ENCODE data around the gene ROBO1. TPM values are rescaled to one million over a fixed set of nuclear protein-coding genes. Genes with fewer than 3 reads are reported as not detected.

ROBO1 gene
- total RNA-seq, 2 experiments from 2014 or later: 3.0 to 3.1 TPM

DNA sequence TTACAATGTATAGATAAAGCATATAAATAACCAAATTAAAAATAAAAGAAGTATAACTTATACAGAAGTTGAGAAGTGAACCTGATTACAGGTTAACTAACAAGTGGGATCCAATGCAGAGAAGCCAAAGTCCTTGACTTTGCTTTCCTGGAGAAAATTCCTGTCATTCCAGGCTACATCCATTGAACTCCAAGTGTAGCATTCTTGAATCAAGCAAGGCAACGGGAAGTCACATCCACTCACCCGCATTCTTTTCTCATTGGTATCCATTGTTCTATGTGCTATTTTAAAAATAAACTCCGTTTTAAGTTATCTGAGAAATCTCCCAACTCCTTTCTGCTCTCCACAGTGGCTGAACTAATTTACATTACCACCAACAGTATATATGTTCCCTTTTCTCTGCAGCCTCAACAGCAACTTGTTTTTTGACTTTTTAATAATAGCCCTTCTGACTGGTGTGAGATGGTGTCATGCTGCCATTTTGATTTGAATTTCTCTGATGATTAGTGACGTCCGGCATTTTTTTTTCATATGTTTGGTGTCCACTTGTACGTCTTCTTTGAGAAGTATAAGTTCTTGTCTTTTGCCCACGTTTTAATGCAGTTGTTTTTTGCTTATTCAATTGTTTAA lies 534.3 kb downstream of the ROBO1 start:
- POLR2A ChIA-PET: no interaction called here
- no peaks in the 10 kb centered on the region for H3K4me1 Mint-ChIP-seq (ENCODE audit: low read depth)
- ATAC-seq (no peak), DNase-seq (no peak)
- no peaks in the 10 kb centered on the region for H3K36me3 Mint-ChIP-seq (ENCODE audit: low read depth)
- H3K27me3 Mint-ChIP-seq (ENCODE audit: low read depth): no peaks in the 10 kb centered on the region
- no peak overlapping the region for H3K4me3 Mint-ChIP-seq
- CTCF ChIA-PET: no interaction called here
- no peak overlapping the region for H3K27ac Mint-ChIP-seq
- H3K9me3 Mint-ChIP-seq (ENCODE audit: insufficient read depth): no peaks in the 10 kb centered on the region

DNA sequence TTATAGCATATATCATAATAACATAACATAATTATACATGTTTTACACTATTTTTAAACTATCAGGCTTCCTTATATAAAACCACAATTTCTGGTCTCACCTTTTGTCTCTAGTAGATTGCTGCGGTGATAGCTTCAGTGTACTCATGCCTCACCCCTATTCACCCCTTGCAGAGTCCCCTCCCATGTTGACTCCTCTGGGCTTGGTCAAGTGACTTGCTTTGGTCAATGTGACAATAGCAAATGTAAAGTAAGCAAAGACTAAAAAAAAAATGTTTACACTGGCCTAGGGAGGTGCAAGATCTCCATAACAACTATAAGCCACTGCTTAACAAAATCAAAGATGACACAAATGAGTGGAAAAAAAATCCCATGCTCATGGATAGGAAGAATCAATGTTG lies 537.5 kb downstream of the ROBO1 start:
- DNase-seq (no peak), ATAC-seq (no peak)
- H3K9me3 Mint-ChIP-seq (ENCODE audit: insufficient read depth): no peaks in the 10 kb centered on the region
- ChIA-PET POLR2A (no interaction called here), CTCF (no interaction called here)
- no peak overlapping the region for H3K27ac Mint-ChIP-seq
- no peaks in the 10 kb centered on the region for H3K27me3 Mint-ChIP-seq (ENCODE audit: low read depth)
- no peaks in the 10 kb centered on the region for H3K4me1 Mint-ChIP-seq (ENCODE audit: low read depth)
- no peaks in the 10 kb centered on the region for H3K36me3 Mint-ChIP-seq (ENCODE audit: low read depth)
- H3K4me3 Mint-ChIP-seq: no peak overlapping the region

DNA sequence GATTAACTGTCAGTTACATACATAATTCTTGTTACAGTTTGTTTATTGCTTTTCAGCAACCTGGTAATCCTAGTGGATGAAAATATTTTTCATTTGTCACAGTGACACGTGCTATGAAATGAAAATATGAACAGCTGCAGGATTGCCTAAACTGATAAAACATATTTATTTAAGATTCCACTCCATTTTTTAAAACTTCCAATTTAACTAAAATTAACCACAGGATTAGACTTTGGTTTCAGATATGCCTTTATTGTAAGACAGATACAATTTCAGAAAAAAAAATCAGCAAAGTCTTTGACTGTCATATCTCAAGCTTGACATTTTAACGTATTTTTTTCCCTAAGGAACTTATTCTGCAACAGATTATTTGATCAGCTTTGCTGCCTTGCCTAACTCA lies 550.7 kb downstream of the ROBO1 start:
- H3K9me3 Mint-ChIP-seq (ENCODE audit: insufficient read depth): no peaks in the 10 kb centered on the region
- H3K36me3 Mint-ChIP-seq (ENCODE audit: low read depth): no peaks in the 10 kb centered on the region
- ChIA-PET POLR2A (no interaction called here), CTCF (no interaction called here)
- H3K27me3 Mint-ChIP-seq (ENCODE audit: low read depth): no peaks in the 10 kb centered on the region
- H3K4me3 Mint-ChIP-seq: no peak overlapping the region
- H3K27ac Mint-ChIP-seq: no peak overlapping the region
- ATAC-seq (no peak), DNase-seq (no peak)
- no peaks in the 10 kb centered on the region for H3K4me1 Mint-ChIP-seq (ENCODE audit: low read depth)

DNA sequence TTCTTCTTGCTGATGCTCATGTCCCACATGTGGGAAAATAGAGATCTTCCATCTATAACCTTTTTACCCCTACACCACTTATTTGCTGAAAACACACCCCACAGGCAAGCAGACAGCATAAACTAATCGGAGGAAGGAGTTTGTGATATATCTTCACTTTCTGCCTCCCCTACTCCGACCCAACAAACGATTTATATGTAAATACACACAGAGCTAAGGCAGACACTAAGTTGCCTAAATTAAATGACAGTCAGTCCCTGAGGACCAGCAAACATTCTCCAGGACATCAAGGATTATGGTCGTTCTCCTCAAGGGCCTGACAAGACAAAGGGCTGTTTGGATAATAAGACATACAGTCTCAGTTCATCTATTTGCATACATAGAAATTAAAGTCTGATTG lies 552.5 kb downstream of the ROBO1 start:
- H3K4me1 Mint-ChIP-seq (ENCODE audit: low read depth): no peaks in the 10 kb centered on the region
- no peak for DNase-seq
- no peaks in the 10 kb centered on the region for H3K27me3 Mint-ChIP-seq (ENCODE audit: low read depth)
- H3K36me3 Mint-ChIP-seq (ENCODE audit: low read depth): no peaks in the 10 kb centered on the region
- H3K4me3 Mint-ChIP-seq: no peak overlapping the region
- ChIA-PET CTCF (no interaction called here), POLR2A (no interaction called here)
- no peak overlapping the region for H3K27ac Mint-ChIP-seq
- no peaks in the 10 kb centered on the region for H3K9me3 Mint-ChIP-seq (ENCODE audit: insufficient read depth)
- no peak for ATAC-seq

DNA sequence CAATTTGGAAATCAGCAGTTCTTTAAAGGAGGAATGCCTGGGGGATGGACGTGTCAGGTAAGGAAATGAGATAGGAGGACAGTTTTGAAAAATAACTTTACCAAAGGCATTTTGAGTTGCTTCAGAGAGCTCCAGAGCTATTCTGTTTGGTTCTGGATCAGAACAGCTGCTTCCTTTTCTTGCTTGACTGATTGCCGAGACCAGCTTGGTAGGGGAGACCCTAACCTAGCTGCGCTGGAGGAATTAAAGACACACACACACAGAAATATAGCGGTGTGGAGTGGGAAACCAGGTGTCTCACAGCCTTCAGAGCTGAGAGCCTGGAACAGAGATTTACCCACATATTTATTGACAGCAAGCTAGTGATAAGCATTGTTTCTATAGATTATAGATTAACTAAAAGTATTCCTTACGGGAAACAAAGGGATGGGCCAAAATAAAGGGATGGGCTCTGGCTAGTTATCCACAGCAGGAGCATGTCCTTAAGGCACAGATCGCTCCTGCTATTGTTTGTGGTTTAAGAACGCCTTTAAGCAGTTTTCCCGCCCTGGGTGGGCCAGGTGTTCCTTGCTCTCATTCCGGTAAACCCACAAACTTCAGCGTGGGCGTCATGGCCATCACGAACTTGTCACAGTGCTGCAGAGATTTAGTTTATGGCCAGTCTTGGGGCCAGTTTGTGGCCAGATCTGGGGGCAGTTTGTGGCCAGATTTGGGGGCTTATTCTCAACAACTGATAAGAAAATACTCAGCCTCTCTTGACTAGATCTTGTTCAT lies 556.0 kb downstream of the ROBO1 start:
- DNase-seq (no peak), ATAC-seq (no peak)
- H3K27ac Mint-ChIP-seq: no peak overlapping the region
- ChIA-PET POLR2A (no interaction called here), CTCF (no interaction called here)
- H3K9me3 Mint-ChIP-seq (ENCODE audit: insufficient read depth): no peaks in the 10 kb centered on the region
- no peaks in the 10 kb centered on the region for H3K4me1 Mint-ChIP-seq (ENCODE audit: low read depth)
- no peaks in the 10 kb centered on the region for H3K27me3 Mint-ChIP-seq (ENCODE audit: low read depth)
- H3K4me3 Mint-ChIP-seq: no peak overlapping the region
- H3K36me3 Mint-ChIP-seq (ENCODE audit: low read depth): no peaks in the 10 kb centered on the region

DNA sequence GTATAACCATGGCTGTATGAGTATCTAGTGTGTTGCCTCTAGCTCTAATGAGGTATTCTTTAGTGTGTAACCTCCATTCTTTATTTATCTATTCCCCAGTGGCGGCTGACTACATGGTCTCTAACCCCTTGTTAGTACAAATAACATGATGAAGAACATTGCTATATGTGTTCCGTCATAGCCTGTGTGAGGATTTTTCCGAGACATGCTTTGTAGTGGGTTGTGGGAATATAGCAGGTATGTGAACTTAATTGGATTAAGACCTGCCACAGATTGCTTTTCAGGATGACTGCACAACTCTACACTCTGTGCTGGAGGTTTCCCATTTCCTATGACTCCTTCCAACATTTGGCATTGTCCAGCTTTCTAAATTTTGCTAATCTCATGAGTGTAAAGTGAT lies 563.4 kb downstream of the ROBO1 start:
- H3K4me1 Mint-ChIP-seq (ENCODE audit: low read depth): no peaks in the 10 kb centered on the region
- no peaks in the 10 kb centered on the region for H3K9me3 Mint-ChIP-seq (ENCODE audit: insufficient read depth)
- ChIA-PET CTCF (no interaction called here), POLR2A (no interaction called here)
- H3K36me3 Mint-ChIP-seq (ENCODE audit: low read depth): no peaks in the 10 kb centered on the region
- DNase-seq: no peak
- no peak overlapping the region for H3K27ac Mint-ChIP-seq
- ATAC-seq: no peak
- no peaks in the 10 kb centered on the region for H3K27me3 Mint-ChIP-seq (ENCODE audit: low read depth)
- no peak overlapping the region for H3K4me3 Mint-ChIP-seq

DNA sequence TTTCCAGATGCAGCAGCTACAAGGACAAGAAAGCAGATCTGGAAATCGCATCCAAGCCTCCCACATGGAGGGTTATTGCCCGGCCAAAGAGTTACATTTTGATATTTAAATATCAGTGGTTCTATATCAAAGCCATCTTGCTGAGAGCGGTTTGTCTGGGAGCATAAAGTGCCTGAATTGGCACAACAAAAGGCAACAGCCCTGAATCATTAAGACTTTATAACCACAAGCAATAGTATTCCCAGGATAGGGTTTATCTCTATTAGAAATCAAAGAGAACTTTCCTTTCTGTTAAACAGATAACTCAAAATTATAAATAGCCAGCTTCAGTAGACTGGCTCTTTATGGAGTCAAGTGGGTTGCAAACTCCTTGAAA lies 564.7 kb downstream of the ROBO1 start:
- POLR2A ChIA-PET: no interaction called here

DNA sequence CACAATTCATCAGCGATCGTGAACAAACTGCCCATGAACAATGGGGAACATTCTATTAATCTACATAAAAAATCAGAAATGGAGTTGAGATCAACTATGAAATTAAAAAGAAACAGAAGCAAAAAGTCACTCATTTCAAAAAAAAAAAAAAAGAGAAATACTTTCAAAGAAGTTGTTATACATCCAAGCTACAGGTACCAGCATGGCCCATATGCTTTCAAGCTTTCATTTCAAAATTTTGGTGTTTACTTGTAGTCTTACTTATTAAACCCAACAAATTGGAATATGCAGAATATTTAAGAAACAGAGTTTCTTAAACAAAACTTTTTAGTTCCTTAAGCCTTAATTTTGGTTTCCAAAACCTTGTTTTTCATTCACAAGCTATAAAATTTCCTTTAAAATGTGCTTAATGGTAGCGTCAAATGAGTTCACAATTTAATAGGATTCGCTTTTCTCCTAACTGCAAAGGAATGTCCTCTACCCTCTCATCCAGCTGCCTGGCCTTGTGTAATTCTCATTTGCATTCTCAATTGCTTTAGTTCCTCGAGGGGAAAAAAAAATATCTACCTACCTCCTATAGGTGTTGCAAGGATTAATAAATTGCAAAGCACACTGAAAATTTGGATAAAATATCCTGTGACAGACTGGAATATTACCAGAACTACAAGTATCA lies 565.2 kb downstream of the ROBO1 start:
- POLR2A ChIA-PET: no interaction called here
- Mint-ChIP-seq H3K9me3 (ENCODE audit: insufficient read depth) (no peaks in the 10 kb centered on the region), H3K4me3 (no peak overlapping the region), H3K36me3 (ENCODE audit: low read depth) (no peaks in the 10 kb centered on the region), H3K4me1 (ENCODE audit: low read depth) (no peaks in the 10 kb centered on the region), H3K27me3 (ENCODE audit: low read depth) (no peaks in the 10 kb centered on the region), H3K27ac (no peak overlapping the region)
- CTCF ChIA-PET: no interaction called here
- no peak for ATAC-seq
- DNase-seq: no peak

More for the DNA sequence above, 564.7 kb downstream of the ROBO1 start:
- no peak for ATAC-seq
- Mint-ChIP-seq H3K27ac (no peak overlapping the region), H3K27me3 (ENCODE audit: low read depth) (no peaks in the 10 kb centered on the region), H3K4me1 (ENCODE audit: low read depth) (no peaks in the 10 kb centered on the region), H3K9me3 (ENCODE audit: insufficient read depth) (no peaks in the 10 kb centered on the region), H3K4me3 (no peak overlapping the region), H3K36me3 (ENCODE audit: low read depth) (no peaks in the 10 kb centered on the region)
- CTCF ChIA-PET: no interaction called here
- DNase-seq: no peak

DNA sequence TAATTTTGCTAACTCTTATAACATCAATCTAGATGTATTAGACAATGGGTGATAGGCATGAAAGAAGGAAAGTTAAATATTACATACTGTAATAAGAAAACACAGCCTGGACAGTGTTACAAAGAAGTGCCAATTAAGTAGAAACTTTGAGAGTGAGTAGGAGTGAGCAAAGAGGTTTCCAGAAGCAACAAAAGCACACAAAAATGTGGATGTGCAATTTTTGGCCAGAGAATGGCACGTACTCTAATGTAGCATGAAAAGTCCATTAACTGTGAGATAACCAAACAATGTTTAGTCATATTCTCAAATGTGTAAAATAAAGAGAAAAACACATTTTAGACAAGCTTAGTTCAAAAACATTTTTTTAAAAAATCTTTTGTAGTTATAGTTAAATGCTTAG lies 567.3 kb downstream of the ROBO1 start:
- no peak for ATAC-seq
- H3K4me1 Mint-ChIP-seq (ENCODE audit: low read depth): no peaks in the 10 kb centered on the region
- peaks cover 8% of the 10 kb centered on the region for H3K9me3 Mint-ChIP-seq (ENCODE audit: insufficient read depth)
- no peaks in the 10 kb centered on the region for H3K36me3 Mint-ChIP-seq (ENCODE audit: low read depth)
- no peak overlapping the region for H3K27ac Mint-ChIP-seq
- no peak overlapping the region for H3K4me3 Mint-ChIP-seq
- POLR2A ChIA-PET: no interaction called here
- H3K27me3 Mint-ChIP-seq (ENCODE audit: low read depth): no peaks in the 10 kb centered on the region
- CTCF ChIA-PET: no interaction called here
- DNase-seq: no peak

DNA sequence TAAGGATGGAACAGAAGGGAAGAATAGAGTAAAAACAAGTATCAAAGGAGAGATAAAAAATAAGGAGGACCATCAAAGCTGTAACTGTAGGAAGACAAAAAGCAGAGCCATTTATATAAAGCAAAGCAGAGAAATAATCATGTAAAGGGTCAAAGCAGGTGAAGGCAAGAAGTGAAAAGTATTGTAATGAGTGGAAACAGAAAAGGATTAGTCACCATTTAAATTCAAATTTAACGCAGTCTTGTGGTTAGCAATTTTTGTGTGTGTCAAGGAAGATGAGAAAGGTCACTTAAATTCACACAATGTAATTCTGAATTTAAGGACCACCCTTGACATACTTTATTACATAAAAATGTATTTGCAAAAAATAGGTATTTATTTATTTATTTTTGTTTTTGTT lies 567.8 kb downstream of the ROBO1 start:
- no peaks in the 10 kb centered on the region for H3K4me1 Mint-ChIP-seq (ENCODE audit: low read depth)

DNA sequence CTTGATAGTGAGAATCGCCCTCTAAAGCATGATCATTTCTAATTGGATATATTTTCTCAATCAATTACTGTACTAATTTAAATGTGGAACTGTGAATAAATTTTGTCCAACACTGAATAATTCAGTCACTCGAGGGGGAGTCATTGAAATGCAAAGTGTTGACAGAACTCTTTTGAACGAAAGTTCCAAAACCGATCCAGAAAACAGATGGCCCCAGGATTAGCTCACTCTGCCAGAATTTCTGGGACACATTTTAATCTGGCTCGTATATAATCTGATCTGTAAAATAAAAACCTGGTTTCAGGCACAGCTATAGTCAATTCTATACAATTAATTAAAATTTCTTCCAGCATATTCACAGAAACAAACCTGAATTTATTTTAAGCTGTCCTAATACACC lies 580.4 kb downstream of the ROBO1 start:
- Mint-ChIP-seq H3K4me1 (ENCODE audit: low read depth) (no peaks in the 10 kb centered on the region), H3K27me3 (ENCODE audit: low read depth) (no peaks in the 10 kb centered on the region), H3K9me3 (ENCODE audit: insufficient read depth) (no peaks in the 10 kb centered on the region), H3K4me3 (no peak overlapping the region), H3K36me3 (ENCODE audit: low read depth) (no peaks in the 10 kb centered on the region), H3K27ac (no peak overlapping the region)
- ATAC-seq (no peak), DNase-seq (no peak)
- CTCF ChIA-PET: no interaction called here
- POLR2A ChIA-PET: no interaction called here

More for the DNA sequence above, 567.8 kb downstream of the ROBO1 start:
- DNase-seq: no peak
- Mint-ChIP-seq H3K36me3 (ENCODE audit: low read depth) (no peaks in the 10 kb centered on the region), H3K27me3 (ENCODE audit: low read depth) (no peaks in the 10 kb centered on the region), H3K9me3 (ENCODE audit: insufficient read depth) (peaks cover 8% of the 10 kb centered on the region), H3K27ac (no peak overlapping the region), H3K4me3 (no peak overlapping the region)
- ATAC-seq: no peak
- ChIA-PET CTCF (no interaction called here), POLR2A (no interaction called here)

DNA sequence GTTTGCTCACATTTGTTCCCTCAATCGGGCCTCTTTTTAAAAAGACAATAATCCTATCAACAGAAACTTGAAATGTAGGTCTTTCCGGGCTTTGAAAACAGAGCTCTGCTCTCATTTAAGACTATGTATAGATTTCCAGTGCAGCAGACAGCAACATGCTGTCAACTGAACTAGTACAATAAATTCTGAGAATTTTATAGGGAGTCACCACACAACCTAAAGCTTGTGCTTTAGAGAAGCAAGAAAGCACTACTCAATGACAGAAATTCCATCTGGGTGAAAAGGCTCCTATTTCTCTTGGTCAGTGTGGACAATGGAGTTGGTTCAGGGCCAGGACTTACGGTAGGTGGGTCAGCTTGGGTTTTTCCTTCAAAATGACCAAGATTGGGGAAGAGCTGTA lies 583.5 kb downstream of the ROBO1 start:
- Mint-ChIP-seq H3K4me3 (no peak overlapping the region), H3K9me3 (ENCODE audit: insufficient read depth) (no peaks in the 10 kb centered on the region), H3K36me3 (ENCODE audit: low read depth) (no peaks in the 10 kb centered on the region), H3K4me1 (ENCODE audit: low read depth) (no peaks in the 10 kb centered on the region), H3K27ac (no peak overlapping the region), H3K27me3 (ENCODE audit: low read depth) (no peaks in the 10 kb centered on the region)
- ChIA-PET CTCF (no interaction called here), POLR2A (no interaction called here)
- DNase-seq (no peak), ATAC-seq (no peak)

All from activated CD8-positive, alpha-beta T cell treated with anti-CD3 and anti-CD28 coated beads, Interleukin-2, amount 10 ng/mL, durations not matched to agents 7 days and 5 days (primary cell).